H1 (cell line): ENCODE measurements around the gene SLC43A2. TPM values are rescaled to one million over a fixed set of nuclear protein-coding genes. Genes with fewer than 3 reads are reported as not detected.

ENCODE experiments used
- CTCF ChIA-PET: fragments of 300-600 bp; sonication (Branson Sonifier 250); formaldehyde crosslinking; loops from one replicate; lab custom pipeline; 2021; ENCODE audit not compliant: partially characterized antibody; lab: Charles Lee
- POLR2A ChIA-PET: fragments of 300-600 bp; sonication (Branson Sonifier 250); formaldehyde crosslinking; loops from one replicate; lab custom pipeline; 2021; ENCODE audit warnings: inconsistent platforms; ENCODE audit not compliant: partially characterized antibody; lab: Charles Lee
- DNase-seq, 2 experiments: peaks; one replicate each; pipeline versions ENCODE4 v3.0.0 to v3.0.0-alpha.2; 2010 to 2022; ENCODE audit warnings: low spot score in 2 of 2, low read depth in 1 of 2, mixed read lengths in 1 of 2
- FAIRE-seq: peaks from 2 replicates; lab custom pipeline; 2011; peaks lifted over from hg19 to GRCh38; lab: Jason Lieb, UNC
- H2AFZ ChIP-seq: 2 replicates; pipeline ENCODE4 v1.8.1; 2012; ENCODE audit warnings: low read length, inconsistent platforms
- H2AK5ac ChIP-seq: 2 replicates; pipeline ENCODE4 v1.6.1; 2013; ENCODE audit warnings: low read depth, low read length
- H2BK120ac ChIP-seq: replicated peaks from 2 replicates; pipeline ENCODE3; 2013; ENCODE audit warnings: low read depth, low read length, inconsistent platforms
- H2BK12ac ChIP-seq: 2 replicates; pipeline ENCODE4 v1.6.1; 2013; ENCODE audit warnings: low read depth, low read length
- H2BK15ac ChIP-seq: 2 replicates; pipeline ENCODE4 v1.6.1; 2013; ENCODE audit warnings: low read length
- H2BK20ac ChIP-seq: 2 replicates; pipeline ENCODE4 v1.6.1; 2013; ENCODE audit warnings: low read length
- H2BK5ac ChIP-seq: 2 replicates; pipeline ENCODE4 v1.6.1; 2013; ENCODE audit warnings: low read depth, low read length
- H3K14ac ChIP-seq: 2 replicates; pipeline ENCODE4 v1.6.1; 2013; ENCODE audit warnings: inconsistent platforms; ENCODE audit not compliant: insufficient read length
- H3K18ac ChIP-seq: 2 replicates; pipeline ENCODE4 v1.6.1; 2013; ENCODE audit warnings: low read length; ENCODE audit errors: extremely low read depth
- H3K23ac ChIP-seq: 2 replicates; pipeline ENCODE4 v1.6.1; 2013; ENCODE audit warnings: inconsistent platforms; ENCODE audit not compliant: insufficient read length
- H3K23me2 ChIP-seq: 2 replicates; pipeline ENCODE4 v1.6.1; 2013; ENCODE audit warnings: low read depth, low read length
- H3K27ac ChIP-seq: 2 replicates; pipeline ENCODE4 v1.6.1; 2011; ENCODE audit warnings: low read depth, low read length, inconsistent platforms
- H3K27me3 ChIP-seq, 4 experiments: replicated peaks in 1 of 4; 1 replicate in 1 of 4; 2 replicates in 3 of 4; pipeline versions ENCODE4 v1.6.1 to v1.8.1; 2011 to 2013; ENCODE audit warnings: low read length in 3 of 4, mild to moderate bottlenecking in 3 of 4, inconsistent platforms in 2 of 4, mixed read lengths in 2 of 4, moderate library complexity in 1 of 4; ENCODE audit not compliant: control insufficient read depth in 3 of 4, insufficient read depth in 3 of 4; ENCODE audit errors: extremely low read depth in 1 of 4
- H3K36me3 ChIP-seq, 4 experiments: 2 replicates each; pipeline versions ENCODE4 v1.6.1 to v1.8.1; 2011 to 2013; ENCODE audit warnings: mild to moderate bottlenecking in 4 of 4, low read length in 3 of 4, moderate library complexity in 2 of 4, control low read depth in 1 of 4, inconsistent platforms in 1 of 4; ENCODE audit not compliant: insufficient read depth in 4 of 4, control insufficient read depth in 2 of 4
- H3K4ac ChIP-seq: replicated peaks from 2 replicates; pipeline ENCODE3; 2013; ENCODE audit warnings: low read length, low read depth, mixed read lengths, inconsistent platforms; ENCODE audit not compliant: insufficient read length
- H3K4me1 ChIP-seq, 4 experiments: replicated peaks in 1 of 4; 1 replicate in 1 of 4; 2 replicates in 3 of 4; pipeline versions ENCODE4 v1.6.1 to v1.8.1; 2011 to 2013; ENCODE audit warnings: low read length in 3 of 4, inconsistent platforms in 2 of 4, mixed read lengths in 1 of 4; ENCODE audit not compliant: insufficient read depth in 4 of 4, control insufficient read depth in 3 of 4
- H3K4me2 ChIP-seq, 2 experiments: 2 replicates each; pipeline versions ENCODE4 v1.6.1 to v1.8.1; 2011 to 2013; ENCODE audit warnings: low read depth in 2 of 2, low read length in 2 of 2, control low read depth in 1 of 2, inconsistent platforms in 1 of 2, mild to moderate bottlenecking in 1 of 2; ENCODE audit not compliant: insufficient read depth in 1 of 2
- H3K4me3 ChIP-seq, 4 experiments: fragments of 200-600, 300-600 bp in 1 of 4; sonication (generic), shearing (Covaris generic), sonication (Bioruptor Twin) in 1 of 4; 2 replicates each; pipeline versions ENCODE4 v1.5.1 to v1.8.1; 2011 to 2016; ENCODE audit warnings: low read length in 4 of 4, low read depth in 3 of 4, control low read depth in 2 of 4, inconsistent platforms in 2 of 4, mild to moderate bottlenecking in 2 of 4, mixed read lengths in 1 of 4, moderate library complexity in 1 of 4; ENCODE audit not compliant: insufficient read depth in 2 of 4; ENCODE audit errors: extremely low read depth in 1 of 4
- H3K56ac ChIP-seq: replicated peaks from 2 replicates; pipeline ENCODE3; 2013; ENCODE audit warnings: low read depth, mild to moderate bottlenecking, mixed read lengths, low read length, inconsistent platforms; ENCODE audit not compliant: insufficient read length
- H3K79me1 ChIP-seq: 2 replicates; pipeline ENCODE4 v1.6.1; 2013; ENCODE audit warnings: low read depth, low read length, control low read depth
- H3K79me2 ChIP-seq, 2 experiments: 2 replicates each; pipeline versions ENCODE4 v1.6.1 to v1.8.1; 2012 to 2013; ENCODE audit warnings: low read length in 2 of 2, mild to moderate bottlenecking in 2 of 2, inconsistent platforms in 1 of 2; ENCODE audit not compliant: insufficient read depth in 2 of 2, control insufficient read depth in 1 of 2
- H3K9ac ChIP-seq, 4 experiments: replicated peaks in 1 of 4; 1 replicate in 1 of 4; 2 replicates in 3 of 4; pipeline versions ENCODE4 v1.6.1 to v1.8.1; 2011 to 2013; ENCODE audit warnings: low read depth in 3 of 4, low read length in 3 of 4, control low read depth in 2 of 4, mild to moderate bottlenecking in 2 of 4, moderate library complexity in 2 of 4, inconsistent platforms in 1 of 4; ENCODE audit errors: extremely low read depth in 1 of 4
- H3K9me3 ChIP-seq, 2 experiments: 2 replicates each; pipeline versions ENCODE4 v1.6.1 to v1.8.1; 2012 to 2013; ENCODE audit warnings: mild to moderate bottlenecking in 2 of 2, moderate library complexity in 2 of 2, control low read depth in 1 of 2, inconsistent platforms in 1 of 2, low read depth in 1 of 2, low read length in 1 of 2, mixed read lengths in 1 of 2; ENCODE audit not compliant: insufficient read depth in 2 of 2
- H4K20me1 ChIP-seq, 2 experiments: replicated peaks in 1 of 2; 2 replicates each; pipeline versions ENCODE3 to v1.8.1; 2011 to 2013; ENCODE audit warnings: inconsistent platforms in 2 of 2, low read length in 2 of 2, mild to moderate bottlenecking in 1 of 2; ENCODE audit not compliant: insufficient read depth in 2 of 2, control insufficient read depth in 1 of 2
- H4K5ac ChIP-seq: 2 replicates; pipeline ENCODE4 v1.6.1; 2013; ENCODE audit warnings: low read length, low read depth, mixed read lengths, inconsistent platforms; ENCODE audit not compliant: insufficient read length
- H4K8ac ChIP-seq: 2 replicates; pipeline ENCODE4 v1.8.0; 2013; ENCODE audit warnings: mild to moderate bottlenecking, moderate library complexity, low read length, inconsistent platforms; ENCODE audit not compliant: insufficient read depth; ENCODE audit errors: extremely low read depth
- H4K91ac ChIP-seq: replicated peaks from 2 replicates; pipeline ENCODE3; 2013; ENCODE audit warnings: low read length, mixed read lengths, inconsistent platforms; ENCODE audit not compliant: insufficient read length
- CBX5 ChIP-seq: fragments of 300-800, 300-1000 bp; sonication (generic); IDR thresholded peaks from 2 replicates; pipeline ENCODE4 v1.7.1; 2016; ENCODE audit warnings: antibody characterized with exemption, low read length, low read depth
- CEBPB ChIP-seq: IDR thresholded peaks from 2 replicates; pipeline ENCODE4 v1.6.1; 2012; ENCODE audit warnings: low read depth, low read length
- CHD2 ChIP-seq: IDR thresholded peaks from 2 replicates; pipeline ENCODE4 v1.6.1; 2012; ENCODE audit warnings: low read length, improper control_type of control experiment
- FOSL1 ChIP-seq: IDR thresholded peaks from 2 replicates; pipeline ENCODE4 v1.6.1; 2011; ENCODE audit warnings: mild to moderate bottlenecking, low read depth, low read length, moderate library complexity; ENCODE audit not compliant: insufficient read depth
- RAD21 ChIP-seq, 2 experiments: IDR thresholded peaks in 1 of 2; conservative IDR thresholded peaks in 1 of 2; 2 replicates each; pipeline ENCODE4 v1.6.1; 2011; ENCODE audit warnings: low read depth in 2 of 2, low read length in 2 of 2, improper control_type of control experiment in 1 of 2, inconsistent platforms in 1 of 2, mild to moderate bottlenecking in 1 of 2, moderate library complexity in 1 of 2
- TAF7 ChIP-seq: optimal IDR thresholded peaks from 2 replicates; pipeline ENCODE3; 2011; ENCODE audit warnings: low read depth, mild to moderate bottlenecking, inconsistent platforms, low read length, moderate library complexity, borderline replicate concordance
- TCF12 ChIP-seq: IDR thresholded peaks from 2 replicates; pipeline ENCODE4 v1.6.1; 2011; ENCODE audit warnings: low read depth, mild to moderate bottlenecking, low read length
- WGBS, 2 experiments: shearing (Covaris generic) in 1 of 2; methylation state at CpG; one replicate each; pipeline versions ENCODE4 v1.1.6 to v1.1.7; 2013 to 2015; ENCODE audit warnings: low lambda C conversion rate in 2 of 2, mixed read lengths in 2 of 2, inconsistent platforms in 1 of 2, low coverage in 1 of 2, missing lambda C conversion rate in 1 of 2; ENCODE audit not compliant: insufficient replicate concordance in 2 of 2, insufficient coverage in 1 of 2, insufficient read length in 1 of 2; ENCODE audit errors: extremely low coverage in 1 of 2, missing lambda C conversion rate in 1 of 2; 5-methylcytosine and 5-hydroxymethylcytosine counted together
- polyA plus RNA-seq, 7 experiments: library from polyadenylated mRNA; depleted of rRNA in 3 of 7; stranded (reverse) in 5 of 7; unstranded in 2 of 7; fragments of >200 nt in 5 of 7; fragments of 200-250 nt in 2 of 7; gene quantifications; 1 replicate in 5 of 7; 2 replicates in 1 of 7; 4 replicates in 1 of 7; pipeline versions ENCODE4 v1.2.1 to v1.2.3, GENCODE V29; 2011 to 2013; ENCODE audit warnings: missing spikeins in 2 of 7, mixed read lengths in 2 of 7
- total RNA-seq: library from RNA; stranded (reverse); fragmentation: NEBNext Ultra II Directional; extraction: Animal tissue kit (Norgen Biotek cat#: 25700); gene quantifications from 2 replicates; pipeline ENCODE4 v1.2.1, GENCODE V29; 2021
- TF ChIP-seq, protein P1 (sequence below): IDR thresholded peaks from 2 replicates; pipeline ENCODE4 v1.6.1; 2011; ENCODE audit warnings: low read length, improper control_type of control experiment
- TF ChIP-seq, protein P2 (sequence below): IDR thresholded peaks from 2 replicates; pipeline ENCODE4 v1.6.1; 2012; ENCODE audit warnings: inconsistent platforms

SLC43A2 gene
- total and polyA plus RNA-seq, 2 of the 8 experiments (the other 6 are each of a cell fraction or from before 2014, with no cell fraction given): 6.6 to 10.5 TPM

DNA sequence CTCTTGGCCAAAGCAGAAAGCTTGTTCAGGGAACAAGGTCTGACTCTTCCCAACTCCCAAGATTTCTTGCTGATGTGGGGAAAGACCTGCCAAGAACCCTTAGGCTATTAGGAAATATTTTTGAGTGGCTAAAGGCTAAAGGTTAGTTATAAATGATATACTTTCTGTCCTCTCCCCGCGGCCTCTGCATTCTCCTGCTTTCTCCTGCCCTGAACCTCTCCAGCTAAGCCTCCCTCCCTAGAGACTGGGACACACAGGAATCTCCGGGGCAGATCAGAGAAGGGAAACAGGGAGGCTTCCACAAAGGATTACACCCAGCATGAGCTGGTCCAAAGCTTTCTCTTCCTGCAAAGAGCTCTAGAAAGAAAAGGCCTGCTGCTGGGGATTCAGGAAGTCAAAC is 2.3 kb downstream of the SLC43A2 start:
- POLR2A ChIA-PET: interaction anchor here (0.7 to 1.4 kb wide), 4 partner anchors 43 to 206 kb away, joined by 3 to 5 read pairs (median 3); no protein-coding TSS in a partner anchor
- Histone ChIP-seq H3K4me2 (no peak overlapping the region; a peak in 1 of 4 replicates), H3K4me3 (no peak overlapping the region)

More for the DNA sequence above, 2.3 kb downstream of the SLC43A2 start:
- Histone ChIP-seq H3K36me3 (no peaks in the 10 kb centered on the region), H3K14ac (no peak overlapping the region), H3K9ac (no peak overlapping the region), H3K23me2 (peaks cover 14% of the 10 kb centered on the region), H3K23ac (no peak overlapping the region)
- no peak for TF ChIP-seq CHD2
- no peak for TF ChIP-seq CBX5
- TF ChIP-seq TCF12: no peak
- TF ChIP-seq, protein P1, sequence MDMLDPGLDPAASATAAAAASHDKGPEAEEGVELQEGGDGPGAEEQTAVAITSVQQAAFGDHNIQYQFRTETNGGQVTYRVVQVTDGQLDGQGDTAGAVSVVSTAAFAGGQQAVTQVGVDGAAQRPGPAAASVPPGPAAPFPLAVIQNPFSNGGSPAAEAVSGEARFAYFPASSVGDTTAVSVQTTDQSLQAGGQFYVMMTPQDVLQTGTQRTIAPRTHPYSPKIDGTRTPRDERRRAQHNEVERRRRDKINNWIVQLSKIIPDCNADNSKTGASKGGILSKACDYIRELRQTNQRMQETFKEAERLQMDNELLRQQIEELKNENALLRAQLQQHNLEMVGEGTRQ: no peak
- TF ChIP-seq TAF7: no peak
- TF ChIP-seq CEBPB: no peak
- TF ChIP-seq FOSL1: no peak
- TF ChIP-seq, protein P2, sequence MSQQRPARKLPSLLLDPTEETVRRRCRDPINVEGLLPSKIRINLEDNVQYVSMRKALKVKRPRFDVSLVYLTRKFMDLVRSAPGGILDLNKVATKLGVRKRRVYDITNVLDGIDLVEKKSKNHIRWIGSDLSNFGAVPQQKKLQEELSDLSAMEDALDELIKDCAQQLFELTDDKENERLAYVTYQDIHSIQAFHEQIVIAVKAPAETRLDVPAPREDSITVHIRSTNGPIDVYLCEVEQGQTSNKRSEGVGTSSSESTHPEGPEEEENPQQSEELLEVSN: no peak
- no peak for TF ChIP-seq RAD21 (IDR thresholded peaks at IDR 0.05 in 1 of 2, conservative IDR thresholded peaks at IDR 0.05 in 1 of 2; ENCODE audit: low read depth in 2 of 2, low read length in 2 of 2)
- TF ChIP-seq, all 59 proteins: peak for 0
- no peak overlapping the region for H2BK120ac ChIP-seq
- no peak overlapping the region for H3K27ac ChIP-seq
- DNase-seq (no peak), FAIRE-seq (no peak)
- CTCF ChIA-PET: interaction anchor here (0.9 to 14.5 kb wide), 10 partner anchors 9 to 93 kb away, joined by 3 to 146 read pairs (median 4); no protein-coding TSS in a partner anchor
- no peak overlapping the region for H4K5ac ChIP-seq
- no peak overlapping the region for H2BK20ac ChIP-seq
- H3K79me1 ChIP-seq: no peaks in the 10 kb centered on the region
- peaks cover 0 to 4% of the 10 kb centered on the region in 2 experiments for H4K20me1 ChIP-seq
- H3K4ac ChIP-seq: no peak overlapping the region
- no peak overlapping the region for H2AFZ ChIP-seq
- H4K91ac ChIP-seq: no peak overlapping the region
- peaks cover 0 to 9% (median 5%) of the 10 kb centered on the region in 4 experiments; a peak in 6 of 7 replicates for H3K4me1 ChIP-seq
- H3K9me3 ChIP-seq: no peaks in the 10 kb centered on the region
- no peak overlapping the region for H2BK15ac ChIP-seq
- no peak overlapping the region for H2AK5ac ChIP-seq
- no peak overlapping the region for H3K56ac ChIP-seq
- no peak overlapping the region for H2BK12ac ChIP-seq
- H3K27me3 ChIP-seq: peaks cover 0 to 13% (median 5%) of the 10 kb centered on the region in 4 experiments; a peak in 5 of 7 replicates
- WGBS, 2 experiments: 93% methylated on average over 3 of the region's 3 CpGs; no CpG with 5 or more reads in 1 of the 2 experiments
- no peak overlapping the region for H4K8ac ChIP-seq
- H3K79me2 ChIP-seq: no peaks in the 10 kb centered on the region
- H3K18ac ChIP-seq: no peak overlapping the region
- H2BK5ac ChIP-seq: no peak overlapping the region
